ENCODE results near the gene LIMK2. TPM values are rescaled to one million over a fixed set of nuclear protein-coding genes. Genes with fewer than 3 reads are reported as not detected.

LIMK2 gene
- 55.2 TPM for total RNA-seq

GRCh38 chr22:31211862-31212730 is at the start of gene LIMK2:
Gene LIMK2 (plus strand): TSS chr22:31212298. CDS start chr22:31212409, 111 bp downstream.

DNA sequence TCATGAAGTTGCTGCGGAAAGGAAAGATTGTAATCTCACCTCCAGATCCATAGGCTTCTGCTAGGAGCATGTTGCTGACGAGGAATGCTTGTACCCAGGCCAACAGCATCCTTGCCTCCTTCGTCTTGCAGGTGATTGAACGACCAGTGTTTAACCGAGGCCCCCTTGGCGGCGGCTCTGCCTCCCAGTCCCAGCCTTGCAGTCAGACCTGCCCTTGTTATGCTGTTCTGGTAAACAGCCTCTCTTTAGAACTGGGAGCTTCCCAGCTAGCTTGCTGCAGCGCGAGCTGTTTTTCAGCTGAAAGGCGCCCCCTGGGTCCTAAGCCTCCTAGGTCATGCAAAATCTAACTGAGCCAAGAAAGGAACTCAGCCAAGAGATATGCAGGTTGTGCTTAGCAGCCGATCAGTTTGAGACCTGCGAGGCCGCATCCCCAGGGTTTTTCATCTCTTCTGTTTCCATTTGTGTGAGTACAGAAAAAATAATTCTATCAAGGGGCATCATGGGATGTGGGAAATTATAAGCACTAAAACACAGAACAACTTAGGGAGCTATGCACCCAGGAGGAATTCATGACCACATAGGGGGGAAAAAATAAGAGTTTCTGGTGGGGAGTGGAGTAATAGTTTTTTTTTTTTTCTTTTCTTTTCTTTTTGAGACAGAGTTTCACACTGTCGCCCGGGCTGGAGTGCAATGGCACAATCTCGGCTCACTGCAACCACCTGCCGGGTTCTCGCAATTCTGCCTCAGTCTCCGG is 80.3 kb downstream of the LIMK2 start, which contains the start of gene PIK3IP1:
PIK3IP1 (minus strand) TSS at position 253 of the 754 bp plus-strand sequence; CDS start at position 109, 144 bp downstream.

Small RNA genes lying within 50 kb of the gene (small RNA-seq; reads per million reads assigned to genes)
- gene RF00019 (ENCODE audit: low replicate concordance) (not detected), gene RNA5SP496 (ENCODE audit: low replicate concordance) (not detected), gene RNU6-1128P (ENCODE audit: low replicate concordance) (not detected)

Other genes with a start within 250 kb of the LIMK2 start
- 28.4 TPM for gene MORC2, start 243.5 kb upstream of the LIMK2 start, total RNA-seq
- gene TUG1, start 243.0 kb upstream of the LIMK2 start, total RNA-seq: 118 TPM
- 107 TPM for gene SMTN, start 131.0 kb upstream of the LIMK2 start, total RNA-seq
- 29.4 TPM for gene SELENOM, start 104.7 kb upstream of the LIMK2 start, total RNA-seq
- 5.0 TPM for gene INPP5J, start 89.3 kb upstream of the LIMK2 start, total RNA-seq
- gene PLA2G3, start 71.8 kb upstream of the LIMK2 start, total RNA-seq: not detected
- 30.5 TPM for gene RNF185, start 52.1 kb upstream of the LIMK2 start, total RNA-seq
- 23.6 TPM for gene PIK3IP1, start 80.2 kb downstream of the LIMK2 start, total RNA-seq
- 47.2 TPM for gene PATZ1, start 134.0 kb downstream of the LIMK2 start, total RNA-seq
- 43.3 TPM for gene DRG1, start 187.3 kb downstream of the LIMK2 start, total RNA-seq

Data from metanephros (tissue), 2 donors.